H1 (cell line): ENCODE measurements around the gene CACNA2D3. TPM values are rescaled to one million over a fixed set of nuclear protein-coding genes. Genes with fewer than 3 reads are reported as not detected.

Source experiments
- CTCF ChIA-PET: fragments of 300-600 bp; sonication (Branson Sonifier 250); formaldehyde crosslinking; loops from one replicate; lab custom pipeline; 2021; ENCODE audit not compliant: partially characterized antibody; lab: Charles Lee
- POLR2A ChIA-PET: fragments of 300-600 bp; sonication (Branson Sonifier 250); formaldehyde crosslinking; loops from one replicate; lab custom pipeline; 2021; ENCODE audit warnings: inconsistent platforms; ENCODE audit not compliant: partially characterized antibody; lab: Charles Lee
- DNase-seq, 2 experiments: peaks; one replicate each; pipeline versions ENCODE4 v3.0.0 to v3.0.0-alpha.2; 2010 to 2022; ENCODE audit warnings: low spot score in 2 of 2, low read depth in 1 of 2, mixed read lengths in 1 of 2
- FAIRE-seq: peaks from 2 replicates; lab custom pipeline; 2011; peaks lifted over from hg19 to GRCh38; lab: Jason Lieb, UNC
- H2AFZ ChIP-seq: 2 replicates; pipeline ENCODE4 v1.8.1; 2012; ENCODE audit warnings: low read length, inconsistent platforms
- H2AK5ac ChIP-seq: 2 replicates; pipeline ENCODE4 v1.6.1; 2013; ENCODE audit warnings: low read depth, low read length
- H2BK120ac ChIP-seq: replicated peaks from 2 replicates; pipeline ENCODE3; 2013; ENCODE audit warnings: low read depth, low read length, inconsistent platforms
- H2BK12ac ChIP-seq: 2 replicates; pipeline ENCODE4 v1.6.1; 2013; ENCODE audit warnings: low read depth, low read length
- H2BK15ac ChIP-seq: 2 replicates; pipeline ENCODE4 v1.6.1; 2013; ENCODE audit warnings: low read length
- H2BK20ac ChIP-seq: 2 replicates; pipeline ENCODE4 v1.6.1; 2013; ENCODE audit warnings: low read length
- H2BK5ac ChIP-seq: 2 replicates; pipeline ENCODE4 v1.6.1; 2013; ENCODE audit warnings: low read depth, low read length
- H3K14ac ChIP-seq: 2 replicates; pipeline ENCODE4 v1.6.1; 2013; ENCODE audit warnings: inconsistent platforms; ENCODE audit not compliant: insufficient read length
- H3K18ac ChIP-seq: 2 replicates; pipeline ENCODE4 v1.6.1; 2013; ENCODE audit warnings: low read length; ENCODE audit errors: extremely low read depth
- H3K23ac ChIP-seq: 2 replicates; pipeline ENCODE4 v1.6.1; 2013; ENCODE audit warnings: inconsistent platforms; ENCODE audit not compliant: insufficient read length
- H3K23me2 ChIP-seq: 2 replicates; pipeline ENCODE4 v1.6.1; 2013; ENCODE audit warnings: low read depth, low read length
- H3K27ac ChIP-seq: 2 replicates; pipeline ENCODE4 v1.6.1; 2011; ENCODE audit warnings: low read depth, low read length, inconsistent platforms
- H3K27me3 ChIP-seq, 4 experiments: replicated peaks in 1 of 4; 1 replicate in 1 of 4; 2 replicates in 3 of 4; pipeline versions ENCODE4 v1.6.1 to v1.8.1; 2011 to 2013; ENCODE audit warnings: low read length in 3 of 4, mild to moderate bottlenecking in 3 of 4, inconsistent platforms in 2 of 4, mixed read lengths in 2 of 4, moderate library complexity in 1 of 4; ENCODE audit not compliant: control insufficient read depth in 3 of 4, insufficient read depth in 3 of 4; ENCODE audit errors: extremely low read depth in 1 of 4
- H3K36me3 ChIP-seq, 4 experiments: 2 replicates each; pipeline versions ENCODE4 v1.6.1 to v1.8.1; 2011 to 2013; ENCODE audit warnings: mild to moderate bottlenecking in 4 of 4, low read length in 3 of 4, moderate library complexity in 2 of 4, control low read depth in 1 of 4, inconsistent platforms in 1 of 4; ENCODE audit not compliant: insufficient read depth in 4 of 4, control insufficient read depth in 2 of 4
- H3K4ac ChIP-seq: replicated peaks from 2 replicates; pipeline ENCODE3; 2013; ENCODE audit warnings: low read length, low read depth, mixed read lengths, inconsistent platforms; ENCODE audit not compliant: insufficient read length
- H3K4me1 ChIP-seq, 4 experiments: replicated peaks in 1 of 4; 1 replicate in 1 of 4; 2 replicates in 3 of 4; pipeline versions ENCODE4 v1.6.1 to v1.8.1; 2011 to 2013; ENCODE audit warnings: low read length in 3 of 4, inconsistent platforms in 2 of 4, mixed read lengths in 1 of 4; ENCODE audit not compliant: insufficient read depth in 4 of 4, control insufficient read depth in 3 of 4
- H3K4me2 ChIP-seq, 2 experiments: 2 replicates each; pipeline versions ENCODE4 v1.6.1 to v1.8.1; 2011 to 2013; ENCODE audit warnings: low read depth in 2 of 2, low read length in 2 of 2, control low read depth in 1 of 2, inconsistent platforms in 1 of 2, mild to moderate bottlenecking in 1 of 2; ENCODE audit not compliant: insufficient read depth in 1 of 2
- H3K4me3 ChIP-seq, 4 experiments: fragments of 200-600, 300-600 bp in 1 of 4; sonication (generic), shearing (Covaris generic), sonication (Bioruptor Twin) in 1 of 4; 2 replicates each; pipeline versions ENCODE4 v1.5.1 to v1.8.1; 2011 to 2016; ENCODE audit warnings: low read length in 4 of 4, low read depth in 3 of 4, control low read depth in 2 of 4, inconsistent platforms in 2 of 4, mild to moderate bottlenecking in 2 of 4, mixed read lengths in 1 of 4, moderate library complexity in 1 of 4; ENCODE audit not compliant: insufficient read depth in 2 of 4; ENCODE audit errors: extremely low read depth in 1 of 4
- H3K56ac ChIP-seq: replicated peaks from 2 replicates; pipeline ENCODE3; 2013; ENCODE audit warnings: low read depth, mild to moderate bottlenecking, mixed read lengths, low read length, inconsistent platforms; ENCODE audit not compliant: insufficient read length
- H3K79me1 ChIP-seq: 2 replicates; pipeline ENCODE4 v1.6.1; 2013; ENCODE audit warnings: low read depth, low read length, control low read depth
- H3K79me2 ChIP-seq, 2 experiments: 2 replicates each; pipeline versions ENCODE4 v1.6.1 to v1.8.1; 2012 to 2013; ENCODE audit warnings: low read length in 2 of 2, mild to moderate bottlenecking in 2 of 2, inconsistent platforms in 1 of 2; ENCODE audit not compliant: insufficient read depth in 2 of 2, control insufficient read depth in 1 of 2
- H3K9ac ChIP-seq, 4 experiments: replicated peaks in 1 of 4; 1 replicate in 1 of 4; 2 replicates in 3 of 4; pipeline versions ENCODE4 v1.6.1 to v1.8.1; 2011 to 2013; ENCODE audit warnings: low read depth in 3 of 4, low read length in 3 of 4, control low read depth in 2 of 4, mild to moderate bottlenecking in 2 of 4, moderate library complexity in 2 of 4, inconsistent platforms in 1 of 4; ENCODE audit errors: extremely low read depth in 1 of 4
- H3K9me3 ChIP-seq, 2 experiments: 2 replicates each; pipeline versions ENCODE4 v1.6.1 to v1.8.1; 2012 to 2013; ENCODE audit warnings: mild to moderate bottlenecking in 2 of 2, moderate library complexity in 2 of 2, control low read depth in 1 of 2, inconsistent platforms in 1 of 2, low read depth in 1 of 2, low read length in 1 of 2, mixed read lengths in 1 of 2; ENCODE audit not compliant: insufficient read depth in 2 of 2
- H4K20me1 ChIP-seq, 2 experiments: replicated peaks in 1 of 2; 2 replicates each; pipeline versions ENCODE3 to v1.8.1; 2011 to 2013; ENCODE audit warnings: inconsistent platforms in 2 of 2, low read length in 2 of 2, mild to moderate bottlenecking in 1 of 2; ENCODE audit not compliant: insufficient read depth in 2 of 2, control insufficient read depth in 1 of 2
- H4K5ac ChIP-seq: 2 replicates; pipeline ENCODE4 v1.6.1; 2013; ENCODE audit warnings: low read length, low read depth, mixed read lengths, inconsistent platforms; ENCODE audit not compliant: insufficient read length
- H4K8ac ChIP-seq: 2 replicates; pipeline ENCODE4 v1.8.0; 2013; ENCODE audit warnings: mild to moderate bottlenecking, moderate library complexity, low read length, inconsistent platforms; ENCODE audit not compliant: insufficient read depth; ENCODE audit errors: extremely low read depth
- H4K91ac ChIP-seq: replicated peaks from 2 replicates; pipeline ENCODE3; 2013; ENCODE audit warnings: low read length, mixed read lengths, inconsistent platforms; ENCODE audit not compliant: insufficient read length
- CEBPB ChIP-seq: IDR thresholded peaks from 2 replicates; pipeline ENCODE4 v1.6.1; 2012; ENCODE audit warnings: low read depth, low read length
- CHD2 ChIP-seq: IDR thresholded peaks from 2 replicates; pipeline ENCODE4 v1.6.1; 2012; ENCODE audit warnings: low read length, improper control_type of control experiment
- CREB1 ChIP-seq: IDR thresholded peaks from 2 replicates; pipeline ENCODE4 v1.6.1; 2012; ENCODE audit warnings: inconsistent platforms
- EZH2 ChIP-seq: fragments of 200-600 bp; sonication (generic); IDR thresholded peaks from 2 replicates; pipeline ENCODE4 v1.7.1; 2012; ENCODE audit warnings: low read depth, mild to moderate bottlenecking, moderate library complexity, low read length, inconsistent platforms; ENCODE audit not compliant: severe bottlenecking
- FOSL1 ChIP-seq: IDR thresholded peaks from 2 replicates; pipeline ENCODE4 v1.6.1; 2011; ENCODE audit warnings: mild to moderate bottlenecking, low read depth, low read length, moderate library complexity; ENCODE audit not compliant: insufficient read depth
- HDAC2 ChIP-seq, 2 experiments: fragments of 300-600 bp in 1 of 2; sonication (generic) in 1 of 2; IDR thresholded peaks; 2 replicates each; pipeline ENCODE4 v1.6.1; 2011 to 2012; ENCODE audit warnings: low read depth in 2 of 2, low read length in 2 of 2, mild to moderate bottlenecking in 2 of 2, moderate library complexity in 2 of 2, borderline replicate concordance in 1 of 2, inconsistent platforms in 1 of 2
- NANOG ChIP-seq: IDR thresholded peaks from 2 replicates; pipeline ENCODE4 v1.6.1; 2011; ENCODE audit warnings: low read length, low read depth, mild to moderate bottlenecking, inconsistent platforms; ENCODE audit not compliant: insufficient read depth, poor library complexity, severe bottlenecking
- NRF1 ChIP-seq: IDR thresholded peaks from 2 replicates; pipeline ENCODE4 v1.6.1; 2011; ENCODE audit warnings: mild to moderate bottlenecking, low read depth, low read length, improper control_type of control experiment
- RNF2 ChIP-seq: fragments of 200-900, 300-1000 bp; sonication (generic); IDR thresholded peaks from 2 replicates; pipeline ENCODE4 v1.7.1; 2016; ENCODE audit warnings: borderline replicate concordance, low read depth, mild to moderate bottlenecking, antibody characterized with exemption, low read length; ENCODE audit not compliant: poor library complexity, severe bottlenecking; ENCODE audit errors: missing control alignments
- RXRA ChIP-seq: IDR thresholded peaks from 2 replicates; pipeline ENCODE4 v1.6.1; 2011; ENCODE audit warnings: low read depth, mild to moderate bottlenecking, low read length, moderate library complexity; ENCODE audit not compliant: insufficient read depth
- SIRT6 ChIP-seq: IDR thresholded peaks from one replicate; pipeline ENCODE4 v1.7.1; 2012; ENCODE audit warnings: low read length, inconsistent platforms
- SUZ12 ChIP-seq: fragments of 200-600 bp; sonication (generic); IDR thresholded peaks from 2 replicates; pipeline ENCODE4 v1.6.1; 2012; ENCODE audit warnings: mild to moderate bottlenecking, inconsistent platforms, low read length, moderate library complexity, mixed read lengths
- TAF7 ChIP-seq: optimal IDR thresholded peaks from 2 replicates; pipeline ENCODE3; 2011; ENCODE audit warnings: low read depth, mild to moderate bottlenecking, inconsistent platforms, low read length, moderate library complexity, borderline replicate concordance
- TCF12 ChIP-seq: IDR thresholded peaks from 2 replicates; pipeline ENCODE4 v1.6.1; 2011; ENCODE audit warnings: low read depth, mild to moderate bottlenecking, low read length
- WGBS, 2 experiments: shearing (Covaris generic) in 1 of 2; methylation state at CpG; one replicate each; pipeline versions ENCODE4 v1.1.6 to v1.1.7; 2013 to 2015; ENCODE audit warnings: low lambda C conversion rate in 2 of 2, mixed read lengths in 2 of 2, inconsistent platforms in 1 of 2, low coverage in 1 of 2, missing lambda C conversion rate in 1 of 2; ENCODE audit not compliant: insufficient replicate concordance in 2 of 2, insufficient coverage in 1 of 2, insufficient read length in 1 of 2; ENCODE audit errors: extremely low coverage in 1 of 2, missing lambda C conversion rate in 1 of 2; 5-methylcytosine and 5-hydroxymethylcytosine counted together
- polyA plus RNA-seq, 7 experiments: library from polyadenylated mRNA; depleted of rRNA in 3 of 7; stranded (reverse) in 5 of 7; unstranded in 2 of 7; fragments of >200 nt in 5 of 7; fragments of 200-250 nt in 2 of 7; gene quantifications; 1 replicate in 5 of 7; 2 replicates in 1 of 7; 4 replicates in 1 of 7; pipeline versions ENCODE4 v1.2.1 to v1.2.3, GENCODE V29; 2011 to 2013; ENCODE audit warnings: missing spikeins in 2 of 7, mixed read lengths in 2 of 7
- total RNA-seq: library from RNA; stranded (reverse); fragmentation: NEBNext Ultra II Directional; extraction: Animal tissue kit (Norgen Biotek cat#: 25700); gene quantifications from 2 replicates; pipeline ENCODE4 v1.2.1, GENCODE V29; 2021

The CACNA2D3 gene
- total and polyA plus RNA-seq, 2 of the 8 experiments (the other 6 are each of a cell fraction or from before 2014, with no cell fraction given) = 1.5 to 1.8 TPM

GRCh38 chr3:54372232-54372631, 249.9 kb downstream of the CACNA2D3 start:
- TF ChIP-seq NRF1 = no peak
- TF ChIP-seq NANOG = no peak
- TF ChIP-seq RNF2 = no peak
- TF ChIP-seq CHD2 = no peak
- no peak for TF ChIP-seq TCF12
- TF ChIP-seq HDAC2 (IDR thresholded peaks at IDR 0.05; ENCODE audit: borderline replicate concordance in 1 of 2, low read depth in 2 of 2, low read length in 2 of 2) = no peak
- no peak for TF ChIP-seq RXRA
- TF ChIP-seq SIRT6 = no peak
- TF ChIP-seq EZH2 = no peak
- no peak for TF ChIP-seq SUZ12
- TF ChIP-seq CREB1 = no peak
- TF ChIP-seq TAF7 = no peak
- TF ChIP-seq FOSL1 = no peak
- TF ChIP-seq CEBPB = no peak
- Histone ChIP-seq H2BK20ac (no peak overlapping the region), H3K4ac (no peak overlapping the region), H3K79me2 (no peaks in the 10 kb centered on the region), H3K14ac (no peak overlapping the region), H3K4me3 (no peak overlapping the region), H3K79me1 (no peaks in the 10 kb centered on the region), H4K5ac (no peak overlapping the region), H2BK120ac (no peak overlapping the region), H2BK5ac (no peak overlapping the region), H3K27me3 (no peaks in the 10 kb centered on the region), H3K27ac (no peak overlapping the region), H3K4me1 (no peaks in the 10 kb centered on the region), H3K36me3 (no peaks in the 10 kb centered on the region), H4K8ac (no peak overlapping the region), H4K20me1 (no peaks in the 10 kb centered on the region), H2AK5ac (no peak overlapping the region), H3K56ac (no peak overlapping the region), H4K91ac (no peak overlapping the region), H3K23me2 (no peaks in the 10 kb centered on the region), H2AFZ (no peak overlapping the region), H2BK12ac (no peak overlapping the region), H3K4me2 (no peak overlapping the region), H3K23ac (no peak overlapping the region), H2BK15ac (no peak overlapping the region), H3K18ac (no peak overlapping the region), H3K9ac (no peak overlapping the region), H3K9me3 (no peaks in the 10 kb centered on the region)
- 88% methylated on average over 3 of the region's 3 CpGs; no CpG with 5 or more reads in 1 of the 2 experiments for WGBS, 2 experiments
- no peak for FAIRE-seq
- ChIA-PET POLR2A (no interaction called here), CTCF (interaction anchor here (0.6 to 4.8 kb wide), 7 partner anchors 8 to 1913 kb away, joined by 3 to 46 read pairs (median 4); no protein-coding TSS in a partner anchor)
- no peak for DNase-seq
